HepG2 (cell line): ENCODE results near the gene C10orf53. TPM values are rescaled to one million over a fixed set of nuclear protein-coding genes. Genes with fewer than 3 reads are reported as not detected.

Experiments
- ATAC-seq: fragments of 200-7000 bp; cut with Tn5 transposase; 3 replicates; pipeline ENCODE4 v1.9.1; 2020; ENCODE audit warnings: mild to moderate bottlenecking, moderate library complexity
- BruUV-seq: library from RNA; stranded (reverse); fragments of 400-500 nt; replicated peaks from 2 replicates; lab custom pipeline; 2021; lab: Mats Ljungman, UMichigan
- CTCF ChIA-PET: fragments of 300-600 bp; formaldehyde crosslinking; extraction: SDS; loops from one replicate; lab custom pipeline; 2021; ENCODE audit warnings: low total read pairs, inconsistent platforms, low intra/inter-chr PET ratio; lab: Yijun Ruan, JAX
- POLR2A ChIA-PET: fragments of 350-600 bp; sonication (Branson Sonifier 250); formaldehyde crosslinking; loops from one replicate; lab custom pipeline; 2020; ENCODE audit warnings: antibody characterized with exemption, inconsistent platforms; lab: Yijun Ruan, JAX
- DNase-seq: peaks from one replicate; pipeline ENCODE4 v3.0.0-alpha.2; 2015; ENCODE audit warnings: low spot score
- FAIRE-seq: peaks from 3 replicates; lab custom pipeline; 2011; peaks lifted over from hg19 to GRCh38; lab: Jason Lieb, UNC
- H2AFZ ChIP-seq: one replicate; pipeline ENCODE4 v1.6.1; 2011; ENCODE audit warnings: low read length, inconsistent platforms
- H3K27ac ChIP-seq: fragments of 300-600 bp; 3 replicates; pipeline ENCODE4 v1.8.0; 2011; ENCODE audit warnings: mixed run types, mild to moderate bottlenecking, mixed read lengths, low read length, inconsistent platforms; ENCODE audit not compliant: insufficient read depth; ENCODE audit errors: extremely low read length
- H3K27me3 ChIP-seq, 2 experiments: fragments of 200-600 bp in 1 of 2; 2 replicates in 1 of 2; 3 replicates in 1 of 2; pipeline versions ENCODE4 v1.6.0 to v1.8.0; 2011; ENCODE audit warnings: low read length in 2 of 2, mild to moderate bottlenecking in 2 of 2, moderate library complexity in 2 of 2, inconsistent platforms in 1 of 2; ENCODE audit not compliant: insufficient read depth in 2 of 2, control insufficient read depth in 1 of 2
- H3K36me3 ChIP-seq, 2 experiments: fragments of 200-600 bp in 1 of 2; replicated peaks in 1 of 2; 2 replicates in 1 of 2; 3 replicates in 1 of 2; pipeline versions ENCODE4 v1.5.1 to v1.8.0; 2011; ENCODE audit warnings: low read length in 2 of 2, inconsistent platforms in 1 of 2; ENCODE audit not compliant: insufficient read depth in 2 of 2, control insufficient read depth in 1 of 2
- H3K4me1 ChIP-seq: 2 replicates; pipeline ENCODE4 v1.5.1; 2012; ENCODE audit warnings: low read length, inconsistent platforms; ENCODE audit not compliant: insufficient read depth
- H3K4me2 ChIP-seq: 2 replicates; pipeline ENCODE4 v1.6.0; 2011; ENCODE audit warnings: low read depth, low read length, inconsistent platforms
- H3K4me3 ChIP-seq, 3 experiments: fragments of 200-600 bp in 1 of 3; sonication (generic), shearing (Covaris generic) in 1 of 3; replicated peaks in 1 of 3; 2 replicates each; pipeline ENCODE4 v1.5.1; 2011 to 2016; ENCODE audit warnings: low read length in 3 of 3, inconsistent platforms in 2 of 3, low read depth in 2 of 3, mild to moderate bottlenecking in 2 of 3, control low read depth in 1 of 3, mixed read lengths in 1 of 3; ENCODE audit not compliant: insufficient read depth in 1 of 3
- H3K79me2 ChIP-seq: one replicate; pipeline ENCODE4 v1.6.1; 2011; ENCODE audit warnings: low read length, inconsistent platforms; ENCODE audit not compliant: insufficient read depth
- H3K9ac ChIP-seq: 2 replicates; pipeline ENCODE4 v1.6.0; 2011; ENCODE audit warnings: mild to moderate bottlenecking, low read depth, low read length, inconsistent platforms; ENCODE audit not compliant: insufficient read depth
- H3K9me3 ChIP-seq: 2 replicates; pipeline ENCODE4 v1.5.1; 2012; ENCODE audit warnings: mild to moderate bottlenecking, low read length
- H4K20me1 ChIP-seq: 2 replicates; pipeline ENCODE4 v1.6.0; 2011; ENCODE audit warnings: inconsistent platforms, mild to moderate bottlenecking, low read length, moderate library complexity; ENCODE audit not compliant: insufficient read depth
- AGO1 ChIP-seq: fragments of 200-400 bp; formaldehyde crosslinking; IDR thresholded peaks from 2 replicates; pipeline ENCODE4 v1.6.1; 2017; ENCODE audit warnings: mild to moderate bottlenecking, low read depth, low read length, moderate library complexity; ENCODE audit not compliant: poor library complexity, severe bottlenecking
- BATF2 ChIP-seq: sonication (generic); formaldehyde crosslinking; IDR thresholded peaks from 2 replicates; pipeline ENCODE4 v1.8.0; 2022; ENCODE audit warnings: mild to moderate bottlenecking, missing genetic modification reagents, moderate library complexity
- EZH2 ChIP-seq: conservative IDR thresholded peaks from 2 replicates; pipeline ENCODE4 v1.6.1; 2012; ENCODE audit warnings: mild to moderate bottlenecking, low read depth, low read length, moderate library complexity
- HMGXB4 ChIP-seq, 2 experiments: sonication (generic) in 1 of 2; formaldehyde crosslinking in 1 of 2; IDR thresholded peaks; 2 replicates each; pipeline versions ENCODE4 v1.4.0 to v1.6.1; 2018 to 2020; ENCODE audit warnings: missing genetic modification reagents in 2 of 2, borderline replicate concordance in 1 of 2, low read depth in 1 of 2, mild to moderate bottlenecking in 1 of 2, missing biosample characterization in 1 of 2
- KMT2B ChIP-seq: IDR thresholded peaks from 2 replicates; pipeline ENCODE4 v1.6.1; 2016; ENCODE audit warnings: missing genetic modification reagents, missing compliant biosample characterization
- RORA ChIP-seq: sonication (generic); formaldehyde crosslinking; IDR thresholded peaks from 2 replicates; pipeline ENCODE4 v1.5.0; 2020; ENCODE audit warnings: mild to moderate bottlenecking, missing genetic modification reagents, moderate library complexity
- TCF7 ChIP-seq: sonication (generic); IDR thresholded peaks from 2 replicates; pipeline ENCODE4 v1.6.1; 2016; ENCODE audit warnings: antibody characterized with exemption, low read depth
- ZBTB20 ChIP-seq: sonication (generic); formaldehyde crosslinking; IDR thresholded peaks from 2 replicates; pipeline ENCODE4 v1.8.1; 2023; ENCODE audit warnings: missing genetic modification reagents, low read depth, mild to moderate bottlenecking, borderline replicate concordance
- ZBTB21 ChIP-seq: sonication (generic); formaldehyde crosslinking; IDR thresholded peaks from 2 replicates; pipeline ENCODE4 v1.4.0; 2020; ENCODE audit warnings: missing genetic modification reagents
- ZNF10 ChIP-seq: sonication (generic); formaldehyde crosslinking; IDR thresholded peaks from 2 replicates; pipeline ENCODE4 v1.4.0; 2020; ENCODE audit warnings: mild to moderate bottlenecking, low read depth, missing genetic modification reagents, borderline replicate concordance
- ZNF124 ChIP-seq: sonication (generic); formaldehyde crosslinking; IDR thresholded peaks from 2 replicates; pipeline ENCODE4 v1.4.0; 2020; ENCODE audit warnings: missing genetic modification reagents
- ZNF24 ChIP-seq: fragments of 450-650 bp; IDR thresholded peaks from 2 replicates; pipeline ENCODE4 v1.6.1; 2017; ENCODE audit warnings: antibody characterized with exemption, mild to moderate bottlenecking
- ZNF740 ChIP-seq: sonication (generic); formaldehyde crosslinking; IDR thresholded peaks from 2 replicates; pipeline ENCODE4 v1.4.0; 2020; ENCODE audit warnings: missing genetic modification reagents
- ZNF749 ChIP-seq: sonication (generic); formaldehyde crosslinking; IDR thresholded peaks from 2 replicates; pipeline ENCODE4 v1.8.0; 2022; ENCODE audit warnings: mild to moderate bottlenecking, missing genetic modification reagents, moderate library complexity, borderline replicate concordance
- WGBS: methylation state at CpG from one replicate; pipeline ENCODE4 v1.1.6; 2017; ENCODE audit warnings: low lambda C conversion rate; 5-methylcytosine and 5-hydroxymethylcytosine counted together
- in situ Hi-C: cut with HindIII; loops from 2 replicates; pipeline ENCODE4 v1.10.0; 2017; ENCODE audit warnings: low pct_unique_long_range_greater_than_20kb; ENCODE audit not compliant: extremely low pct_ligation_motif_present
- intact Hi-C: fragments of 100-400 bp; cut with micrococcal nuclease; formaldehyde crosslinking; loops from one replicate; pipeline ENCODE4 v1.10.0; 2022; ENCODE audit not compliant: unreplicated experiment
- polyA plus RNA-seq, 8 experiments: library from polyadenylated mRNA; depleted of rRNA in 3 of 8; stranded (reverse) in 7 of 8; unstranded in 1 of 8; fragments of >200 nt; fragmentation: Illumina TruSeq in 4 of 8; extraction: Trizol in 4 of 8; gene quantifications; 2 replicates each; pipeline versions ENCODE4 v1.2.1 to v1.2.3, GENCODE V29; 2011 to 2016; ENCODE audit warnings: low read depth in 4 of 8, missing spikeins in 1 of 8, mixed read lengths in 1 of 8; ENCODE audit not compliant: insufficient read depth in 1 of 8
- total RNA-seq, 5 experiments: library from RNA; depleted of rRNA; stranded (reverse); fragments of >200 nt; fragmentation: Illumina TruSeq; extraction: Trizol; gene quantifications; 2 replicates each; pipeline ENCODE4 v1.2.3, GENCODE V29; 2016; ENCODE audit warnings: low read depth in 1 of 5
- TF ChIP-seq, protein P1 (sequence below): sonication (generic); formaldehyde crosslinking; IDR thresholded peaks from 2 replicates; pipeline ENCODE4 v1.8.0; 2022; ENCODE audit warnings: mild to moderate bottlenecking, missing genetic modification reagents, moderate library complexity

Gene C10orf53
- total and polyA plus RNA-seq, 2 of the 13 experiments (the other 11 are each of a cell fraction or from before 2014, with no cell fraction given) = not detected

DNA sequence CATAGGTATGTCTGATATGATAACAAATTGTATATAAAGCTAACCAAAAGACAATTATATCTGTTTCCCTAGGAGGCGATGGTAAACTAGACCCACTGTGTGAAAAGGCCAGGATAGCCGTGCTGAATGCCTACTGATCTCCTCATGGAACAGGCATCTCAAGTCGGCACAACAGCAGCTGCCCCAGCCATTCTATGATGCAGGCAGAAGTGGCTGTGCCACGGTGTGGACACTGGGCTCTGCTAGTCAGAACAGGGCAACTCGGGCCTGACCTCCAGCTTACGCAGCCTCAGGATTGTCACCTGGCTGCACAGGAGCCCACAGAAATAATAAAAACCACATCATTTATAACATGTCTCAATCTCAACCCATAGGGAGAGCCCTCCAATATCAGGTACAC lies 15.0 kb downstream of the C10orf53 start:
- no peaks in the 10 kb centered on the region for H3K4me1 ChIP-seq
- ATAC-seq (no peak), FAIRE-seq (no peak), DNase-seq (no peak)
- no peak overlapping the region for H3K4me3 ChIP-seq
- POLR2A ChIA-PET = no interaction called here
- in situ Hi-C loops = no loop called here
- no peaks in the 10 kb centered on the region for H4K20me1 ChIP-seq
- WGBS = 5% methylated on average over 5 of the region's 6 CpGs
- H3K27me3 ChIP-seq = peaks cover 5 to 65% of the 10 kb centered on the region in 2 experiments; a peak in 3 of 5 replicates
- H3K27ac ChIP-seq = no peak overlapping the region
- intact Hi-C loops = no loop called here
- no peaks in the 10 kb centered on the region for H3K9me3 ChIP-seq
- no peak for TF ChIP-seq ZNF749 (CRISPR knock-in tag)
- TF ChIP-seq ZBTB20 (CRISPR knock-in tag) = no peak
- no peak for TF ChIP-seq EZH2
- TF ChIP-seq ZNF24 = no peak
- no peak for TF ChIP-seq ZNF10 (CRISPR knock-in tag)
- no peak for TF ChIP-seq ZBTB21 (CRISPR knock-in tag)
- TF ChIP-seq TCF7 = no peak
- no peak for TF ChIP-seq ZNF740 (CRISPR knock-in tag)
- TF ChIP-seq ZNF124 (CRISPR knock-in tag) = no peak
- TF ChIP-seq, all 625 proteins: peak for 0
- Histone ChIP-seq H3K4me2 (no peak overlapping the region), H3K9ac (no peak overlapping the region), H3K79me2 (no peaks in the 10 kb centered on the region), H2AFZ (no peak overlapping the region), H3K36me3 (no peaks in the 10 kb centered on the region)
- CTCF ChIA-PET = no interaction called here
- BruUV-seq = no TSS peak

DNA sequence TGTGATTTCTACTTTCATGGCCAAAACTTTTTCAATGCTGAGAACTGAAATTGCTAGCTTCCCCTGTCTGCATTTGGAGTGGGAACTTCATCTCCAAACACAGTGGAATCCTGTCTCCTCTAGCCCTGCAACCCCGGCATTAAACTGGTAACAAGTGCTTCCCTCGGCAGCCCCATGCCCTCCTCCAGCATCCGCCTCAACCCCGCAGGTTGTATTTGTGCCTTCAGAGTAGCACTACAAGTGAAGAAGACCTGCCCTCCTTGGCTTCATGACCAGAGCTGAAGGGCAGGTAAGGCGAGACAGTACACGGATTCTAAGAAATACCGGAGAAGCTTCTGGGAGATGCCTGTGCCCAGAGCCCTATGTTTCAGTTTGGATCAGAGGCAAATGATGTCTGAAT lies 16.9 kb downstream of the C10orf53 start:
- Histone ChIP-seq H3K27ac (no peak overlapping the region), H3K4me2 (no peak overlapping the region), H3K9me3 (no peaks in the 10 kb centered on the region), H4K20me1 (no peaks in the 10 kb centered on the region), H3K36me3 (no peaks in the 10 kb centered on the region), H3K9ac (no peak overlapping the region), H3K79me2 (no peaks in the 10 kb centered on the region), H2AFZ (no peak overlapping the region), H3K4me3 (no peak overlapping the region), H3K4me1 (no peaks in the 10 kb centered on the region), H3K27me3 (peaks cover 2 to 52% of the 10 kb centered on the region in 2 experiments; a peak in 3 of 5 replicates)
- ChIA-PET CTCF (no interaction called here), POLR2A (no interaction called here)
- BruUV-seq = no TSS peak
- DNase-seq (no peak), ATAC-seq (no peak), FAIRE-seq (no peak)
- in situ Hi-C loops (no loop called here), intact Hi-C loops (no loop called here)
- WGBS = 35% methylated on average over 7 of the region's 7 CpGs
- no peak for TF ChIP-seq KMT2B (CRISPR knock-in tag)
- no peak for TF ChIP-seq HMGXB4 (CRISPR knock-in tag; IDR thresholded peaks at IDR 0.05; ENCODE audit: borderline replicate concordance in 1 of 2, low read depth in 1 of 2)
- TF ChIP-seq, protein P1, sequence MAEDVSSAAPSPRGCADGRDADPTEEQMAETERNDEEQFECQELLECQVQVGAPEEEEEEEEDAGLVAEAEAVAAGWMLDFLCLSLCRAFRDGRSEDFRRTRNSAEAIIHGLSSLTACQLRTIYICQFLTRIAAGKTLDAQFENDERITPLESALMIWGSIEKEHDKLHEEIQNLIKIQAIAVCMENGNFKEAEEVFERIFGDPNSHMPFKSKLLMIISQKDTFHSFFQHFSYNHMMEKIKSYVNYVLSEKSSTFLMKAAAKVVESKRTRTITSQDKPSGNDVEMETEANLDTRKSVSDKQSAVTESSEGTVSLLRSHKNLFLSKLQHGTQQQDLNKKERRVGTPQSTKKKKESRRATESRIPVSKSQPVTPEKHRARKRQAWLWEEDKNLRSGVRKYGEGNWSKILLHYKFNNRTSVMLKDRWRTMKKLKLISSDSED (CRISPR knock-in tag) = no peak
- no peak for TF ChIP-seq BATF2
- TF ChIP-seq RORA (CRISPR knock-in tag) = no peak
- TF ChIP-seq AGO1 = no peak
